GM19397 (cell line): ENCODE measurements around the gene GIPC2.

Experiments used
- ATAC-seq: cut with Tn5 transposase; IDR thresholded peaks from one replicate; pipeline ENCODE4 v1.9.1; 2021; ENCODE audit warnings: mild to moderate bottlenecking, moderate library complexity; ENCODE audit not compliant: unreplicated experiment

The GIPC2 gene

DNA sequence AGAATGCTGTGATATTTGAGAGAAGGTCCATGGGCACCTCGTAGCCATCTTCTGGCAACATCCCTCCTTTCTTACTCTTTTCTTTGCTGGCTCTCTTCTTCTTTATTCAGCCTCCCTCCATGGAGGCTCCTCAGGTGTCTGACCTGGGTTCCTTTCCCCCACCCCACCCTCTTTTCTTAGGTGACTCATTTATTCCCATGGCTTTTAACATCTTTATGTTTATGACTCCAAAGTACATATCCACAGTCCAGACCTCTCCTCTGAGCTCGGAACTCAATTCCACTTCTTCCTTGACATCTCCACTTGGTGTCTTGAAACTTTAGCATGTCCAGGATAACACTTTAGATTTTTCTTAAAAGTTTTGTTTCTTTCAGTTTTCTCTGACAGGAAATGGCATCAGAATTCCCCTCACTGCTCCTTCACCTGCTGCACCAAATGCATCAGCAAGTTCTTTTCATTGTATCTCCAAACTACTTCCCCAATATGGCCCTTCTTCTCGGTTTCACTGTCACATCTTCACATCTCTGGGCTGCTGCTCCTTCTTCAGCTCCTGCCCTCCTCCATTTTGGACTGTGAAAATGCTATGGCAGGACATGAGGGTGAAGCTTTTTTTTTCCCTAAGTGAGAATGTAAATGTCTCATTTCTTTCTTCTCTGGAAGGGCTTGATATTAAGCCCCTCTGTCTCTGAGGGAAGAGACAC, 95.9 kb downstream of the GIPC2 start:
- no peak for ATAC-seq

DNA sequence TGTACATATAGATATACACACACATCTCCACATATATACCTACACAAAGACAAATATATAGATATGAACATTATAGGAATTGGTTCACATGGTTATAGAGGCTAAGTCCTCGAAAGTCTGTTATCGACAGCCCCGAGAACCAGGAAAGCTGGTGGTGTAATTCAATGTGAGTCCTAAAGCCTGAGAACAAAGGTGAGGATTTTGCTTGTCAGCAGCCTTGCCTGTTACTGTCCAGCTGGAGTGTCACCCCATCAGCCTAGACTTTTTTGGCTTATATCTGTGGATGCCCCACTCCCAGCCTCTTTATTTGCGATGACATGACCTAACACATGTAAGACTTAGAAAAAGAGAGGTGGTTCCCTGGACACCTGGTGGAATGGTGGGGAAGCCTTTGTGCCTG, 97.0 kb downstream of the GIPC2 start:
- ATAC-seq, result peak; percentile 23

DNA sequence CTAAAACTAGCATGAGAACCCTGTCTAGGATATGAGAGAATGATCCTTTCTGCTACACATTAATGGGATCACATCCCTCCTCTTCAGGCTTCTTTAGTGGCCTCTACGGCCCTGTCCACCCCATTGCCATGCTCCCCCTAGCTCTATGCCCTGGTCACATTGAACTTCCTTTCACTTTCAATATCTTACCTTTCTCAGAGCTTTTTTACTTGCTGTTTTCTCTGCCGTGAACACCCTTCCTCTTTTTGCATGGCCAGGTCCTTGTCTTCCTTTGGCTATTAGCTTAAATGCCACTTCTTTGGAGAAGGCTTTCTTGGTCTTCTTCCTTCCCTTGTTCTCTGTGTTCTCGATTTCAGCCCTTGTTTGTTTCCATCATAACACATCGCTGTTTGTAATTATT, 97.4 kb downstream of the GIPC2 start:
- peak; percentile 82 for ATAC-seq

- ATAC-seq, result no peak
These were observed 97.9 kb downstream of the GIPC2 start for GRCh38 chr1:78143673-78144072.

DNA sequence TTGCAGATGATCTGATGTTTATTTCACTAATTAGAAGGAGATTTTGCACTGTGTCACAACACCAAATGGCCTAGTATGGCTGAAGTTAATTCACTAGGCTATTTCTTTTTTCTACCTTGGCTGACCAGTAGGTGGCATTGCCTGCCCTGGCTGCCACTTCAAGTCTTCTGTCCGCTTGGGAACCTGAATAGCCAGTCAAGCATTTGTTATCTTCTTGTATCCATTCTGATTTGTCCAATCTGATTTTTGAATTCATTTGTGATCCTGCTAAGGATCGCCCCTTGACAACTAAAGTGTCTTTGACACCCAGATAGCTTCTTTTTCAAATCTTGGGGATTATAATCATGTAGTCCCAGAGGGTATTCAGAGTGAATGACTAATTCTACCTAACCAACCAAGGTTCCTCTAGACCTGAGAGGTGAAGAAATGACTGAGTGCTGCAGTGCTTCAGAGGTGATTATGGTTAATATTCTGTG, 99.4 kb downstream of the GIPC2 start:
- peak; percentile 63 for ATAC-seq

DNA sequence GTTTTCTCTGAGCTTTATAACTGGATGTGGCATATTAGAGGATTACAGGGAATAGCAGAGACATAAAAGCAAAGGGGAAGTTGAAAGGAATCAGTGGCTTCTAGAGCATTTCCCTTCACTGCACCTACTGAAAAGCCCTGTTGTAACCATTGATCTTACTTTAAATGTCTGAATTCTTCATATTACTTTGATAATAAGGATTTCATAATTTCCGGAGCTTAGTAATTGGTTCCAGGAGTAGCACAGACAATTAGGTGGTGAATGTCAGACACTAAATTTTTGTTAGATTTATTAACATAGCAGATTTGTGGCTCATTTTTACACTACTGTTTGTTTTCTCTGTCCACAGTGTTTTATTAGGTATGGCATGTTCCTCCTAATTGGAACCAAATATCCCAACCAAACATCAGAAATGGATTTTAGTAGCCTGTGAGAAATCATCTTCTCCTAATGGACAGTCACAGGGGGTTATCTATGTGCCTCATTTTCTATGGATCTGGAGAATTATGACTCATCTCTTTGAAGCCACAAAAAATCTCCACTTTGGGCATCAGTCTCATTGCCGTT, 100.5 kb downstream of the GIPC2 start:
- ATAC-seq, result no peak

GRCh38 chr1:78147031-78147430, 101.3 kb downstream of the GIPC2 start:
- ATAC-seq, result no peak

- ATAC-seq, result no peak
These were observed 107.4 kb downstream of the GIPC2 start for GRCh38 chr1:78153092-78153736.

DNA sequence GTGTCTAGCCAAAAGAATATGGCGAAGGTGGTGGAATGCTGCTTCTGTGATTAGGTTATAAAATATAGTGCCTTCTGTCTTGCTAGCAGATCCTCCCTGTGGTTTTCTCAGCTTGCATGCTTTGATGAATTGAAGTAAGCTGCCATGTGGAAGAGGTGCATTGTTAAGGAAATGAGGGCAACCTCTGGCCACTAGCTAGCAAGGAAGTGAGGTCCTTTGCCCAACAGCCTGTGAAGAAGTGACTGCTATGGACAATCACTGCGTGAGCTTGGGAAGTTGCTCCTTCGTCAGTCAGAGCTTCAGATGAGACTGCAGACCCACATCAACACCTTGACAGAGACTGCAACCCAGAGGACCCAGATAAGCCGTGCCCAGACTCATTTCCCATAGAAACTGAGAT, 109.4 kb downstream of the GIPC2 start:
- no peak for ATAC-seq

- no peak for ATAC-seq
These were observed 111.2 kb downstream of the GIPC2 start for GRCh38 chr1:78156805-78157521.

DNA sequence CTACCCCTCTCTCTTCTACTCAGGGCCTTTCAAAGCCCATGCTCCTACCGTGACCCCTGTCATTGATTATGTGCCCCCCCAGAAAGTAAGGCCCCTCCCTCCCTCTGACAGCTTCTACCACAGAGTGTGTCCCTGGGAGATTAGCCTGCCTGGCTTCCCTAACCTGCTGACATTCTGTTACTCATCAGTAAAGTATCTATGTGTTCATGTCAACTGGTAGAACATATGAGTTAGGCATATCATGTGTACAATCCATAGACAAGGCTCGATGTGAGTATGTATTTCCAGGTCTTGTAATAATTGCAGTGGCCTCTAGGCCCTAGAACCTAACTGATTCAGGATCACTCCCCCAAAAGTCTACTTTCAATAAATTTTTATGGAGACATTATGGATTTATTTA, 120.0 kb downstream of the GIPC2 start:
- ATAC-seq, result no peak

DNA sequence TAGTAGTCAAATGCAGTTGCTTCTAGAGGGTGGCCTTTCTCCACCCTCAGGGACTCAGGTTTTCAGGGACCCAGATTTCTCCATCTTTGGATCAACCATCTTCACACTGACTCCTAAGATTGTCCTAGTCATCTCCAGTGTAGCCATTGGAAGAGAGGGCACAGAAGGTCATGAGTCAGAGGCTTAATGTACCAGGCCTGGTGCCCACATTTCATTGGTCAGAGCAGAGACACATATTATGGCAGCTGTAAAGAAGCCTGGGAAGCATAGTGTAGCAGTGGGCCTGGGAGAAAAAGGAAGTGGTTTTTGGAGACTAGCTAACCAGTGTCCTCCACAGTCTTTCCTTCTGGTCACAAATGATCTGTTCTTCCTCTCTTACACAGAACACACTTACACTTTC, 122.5 kb downstream of the GIPC2 start:
- ATAC-seq, result no peak

DNA sequence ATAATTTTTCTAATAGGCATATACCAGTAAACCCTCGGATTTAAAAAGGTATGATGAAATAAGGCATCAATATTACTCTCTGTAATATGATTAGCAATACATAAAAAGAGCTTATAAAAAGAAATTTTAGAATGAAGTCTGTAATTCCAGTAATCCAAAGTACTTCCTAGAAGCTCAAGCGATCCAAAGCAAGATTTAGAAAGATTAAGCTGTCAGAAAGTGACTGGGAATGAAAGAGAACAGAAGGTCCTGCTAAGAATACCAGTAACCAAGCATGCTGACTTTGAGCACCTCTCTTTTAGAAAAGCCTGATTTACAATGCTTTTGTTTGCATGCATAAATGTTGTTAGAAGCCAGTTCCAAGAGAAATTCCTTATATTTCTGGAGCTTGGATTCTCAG, 125.1 kb downstream of the GIPC2 start:
- ATAC-seq, result no peak

GRCh38 chr1:78171736-78172590, 126.2 kb downstream of the GIPC2 start:
- no peak for ATAC-seq

GRCh38 chr1:78176448-78176847, 130.7 kb downstream of the GIPC2 start:
- no peak for ATAC-seq

- ATAC-seq, result no peak
These were observed 132.0 kb downstream of the GIPC2 start for GRCh38 chr1:78177708-78178270.

- ATAC-seq, result no peak
These were observed 133.1 kb downstream of the GIPC2 start for GRCh38 chr1:78178816-78179215.

GRCh38 chr1:78184460-78185072, 138.8 kb downstream of the GIPC2 start:
- ATAC-seq, result no peak
